Measurements from ENCODE around the gene PRC1. TPM values are rescaled to one million over a fixed set of nuclear protein-coding genes. Genes with fewer than 3 reads are reported as not detected.
"Not testable (repeated sequence)": the region's sequence is repeated elsewhere in the genome, so short reads cannot be mapped to it uniquely, and the experiment has no call there.

PRC1 gene
- total and polyA plus RNA-seq, 7 donors = 1.8 to 44.2 (median 9.6) TPM

DNA sequence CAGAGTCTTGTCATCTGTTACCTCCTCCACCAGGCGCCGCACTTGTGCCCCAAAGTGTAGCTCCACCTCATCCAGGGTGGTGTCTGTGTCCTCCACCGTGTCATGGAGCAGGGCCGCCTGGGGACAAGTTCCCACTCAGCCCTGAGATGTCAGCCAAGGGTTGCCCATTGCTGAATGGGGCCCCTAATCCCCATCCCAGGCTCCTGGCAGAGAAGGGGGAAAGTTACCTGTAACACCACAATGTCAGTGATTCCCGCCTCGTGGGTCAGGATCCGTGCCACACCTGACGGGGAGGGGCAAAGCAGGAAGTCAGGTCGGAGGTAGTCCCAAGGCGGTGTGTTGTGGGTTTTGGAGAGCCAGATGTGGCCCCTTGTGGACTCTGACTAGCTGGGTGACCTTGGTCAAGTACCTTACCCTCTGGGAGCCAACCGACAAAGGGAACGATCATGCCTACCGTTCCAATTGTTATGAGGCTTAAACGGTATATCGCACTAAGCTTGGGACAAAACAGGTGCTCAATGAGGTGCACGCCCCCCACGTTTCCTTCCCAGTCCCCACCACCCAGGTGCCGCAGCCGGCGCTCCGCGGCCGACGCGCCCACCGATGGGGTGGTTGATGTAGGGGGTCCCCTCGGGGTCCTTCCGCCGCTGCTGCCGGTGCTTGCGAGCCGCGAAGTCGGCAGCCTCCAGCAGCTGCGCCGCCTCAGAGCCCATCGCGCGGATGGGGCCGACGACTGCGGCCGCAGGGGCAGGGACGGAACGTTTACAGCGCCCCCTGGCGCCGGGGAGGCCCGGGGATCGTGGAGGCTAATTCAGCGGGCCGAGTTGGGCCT is 62.3 kb downstream of the PRC1 start, which contains the start of gene HDDC3:
Gene HDDC3, minus strand, starts transcription at position 722 of the 832 bp plus-strand sequence. Its CDS starts 9 bp downstream, at position 713.
- Histone ChIP-seq H3K27me3 (no peaks in the 10 kb centered on the region), H3K9me3 (no peaks in the 10 kb centered on the region), H3K27ac (peak within 1 kb of the TSS; percentile 85 to 92 (median 90)), H3K4me3 (peak within 1 kb of the TSS; percentile 67 to 79 (median 74)), H3K36me3 (peaks cover 0 to 5% (median 0%) of the 10 kb centered on the region in 4 donors), H3K4me1 (peaks cover 0 to 56% (median 52%) of the 10 kb centered on the region in 4 donors)
- 0 to 1% methylated on average over 52 of the region's 52 CpGs for WGBS, 2 donors
- DNase-seq = peak; percentile 94
- intact Hi-C loops (cut with DNase I) = loop anchor here (1.0 to 5.0 kb wide), 2 partner anchors 30 to 285 kb away; no protein-coding TSS in a partner anchor
- TF ChIP-seq POLR2A (IDR thresholded peaks at IDR 0.05) (peak; percentile 22 to 28), POLR2AphosphoS5 (IDR thresholded peaks at IDR 0.05) (peak; percentile 55 to 89 (median 77)), CTCF (IDR thresholded peaks at IDR 0.05) (peak in 3 of 4 experiments; percentile 80 to 93 (median 81)), EP300 (IDR thresholded peaks at IDR 0.05) (no peak)

DNA sequence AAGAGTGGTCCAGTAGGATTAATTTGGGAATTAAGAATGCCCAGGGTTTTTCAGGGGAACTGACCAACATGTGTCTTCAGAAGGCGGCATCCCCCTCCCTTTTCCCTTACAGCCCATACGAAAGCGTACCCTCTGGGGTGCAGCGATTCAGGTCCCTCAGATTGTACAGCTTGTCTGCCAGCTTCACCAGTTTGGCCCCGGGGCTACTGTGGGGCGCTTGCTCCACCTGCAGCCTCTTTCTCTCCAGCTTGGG is 62.8 kb downstream of the PRC1 start:
- Histone ChIP-seq H3K36me3 (no peaks in the 10 kb centered on the region), H3K4me1 (peaks cover 0 to 51% (median 48%) of the 10 kb centered on the region in 4 donors), H3K27me3 (no peaks in the 10 kb centered on the region), H3K9me3 (no peaks in the 10 kb centered on the region), H3K27ac (peak overlapping the region; percentile 85 to 92 (median 90)), H3K4me3 (peak overlapping the region in 3 of 4 donors; percentile 67 to 79 (median 73))
- 13 to 26% methylated on average over 6 of the region's 6 CpGs for WGBS, 2 donors
- no peak for DNase-seq
- no peak for TF ChIP-seq POLR2AphosphoS5 (IDR thresholded peaks at IDR 0.05)
- TF ChIP-seq EP300 (IDR thresholded peaks at IDR 0.05) = no peak
- TF ChIP-seq CTCF (IDR thresholded peaks at IDR 0.05) = no peak
- intact Hi-C loops (cut with DNase I) = loop anchor here (5.0 kb wide), 1 partner anchor 284 kb away; no protein-coding TSS in a partner anchor

- Histone ChIP-seq H3K4me1 (peaks cover 0 to 46% (median 43%) of the 10 kb centered on the region in 4 donors), H3K36me3 (no peaks in the 10 kb centered on the region), H3K27me3 (no peaks in the 10 kb centered on the region), H3K4me3 (peak overlapping the region in 3 of 4 donors; percentile 64 to 67 (median 67)), H3K27ac (peak overlapping the region; percentile 85 to 92 (median 90)), H3K9me3 (no peaks in the 10 kb centered on the region)
- 68 to 71% methylated on average over 15 of the region's 15 CpGs for WGBS, 2 donors
- peak; percentile 68 for DNase-seq
- TF ChIP-seq POLR2A (IDR thresholded peaks at IDR 0.05) (no peak), POLR2AphosphoS5 (IDR thresholded peaks at IDR 0.05) (peak in 1 of 4 donors; percentile 40), CTCF (IDR thresholded peaks at IDR 0.05) (no peak), EP300 (IDR thresholded peaks at IDR 0.05) (peak in 1 of 4 donors; percentile 36)
- intact Hi-C loops (cut with DNase I) = loop anchor here (5.0 kb wide), 1 partner anchor 284 kb away; no protein-coding TSS in a partner anchor
Measured at GRCh38 chr15:90930861-90931574, 63.3 kb downstream of the PRC1 start.

DNA sequence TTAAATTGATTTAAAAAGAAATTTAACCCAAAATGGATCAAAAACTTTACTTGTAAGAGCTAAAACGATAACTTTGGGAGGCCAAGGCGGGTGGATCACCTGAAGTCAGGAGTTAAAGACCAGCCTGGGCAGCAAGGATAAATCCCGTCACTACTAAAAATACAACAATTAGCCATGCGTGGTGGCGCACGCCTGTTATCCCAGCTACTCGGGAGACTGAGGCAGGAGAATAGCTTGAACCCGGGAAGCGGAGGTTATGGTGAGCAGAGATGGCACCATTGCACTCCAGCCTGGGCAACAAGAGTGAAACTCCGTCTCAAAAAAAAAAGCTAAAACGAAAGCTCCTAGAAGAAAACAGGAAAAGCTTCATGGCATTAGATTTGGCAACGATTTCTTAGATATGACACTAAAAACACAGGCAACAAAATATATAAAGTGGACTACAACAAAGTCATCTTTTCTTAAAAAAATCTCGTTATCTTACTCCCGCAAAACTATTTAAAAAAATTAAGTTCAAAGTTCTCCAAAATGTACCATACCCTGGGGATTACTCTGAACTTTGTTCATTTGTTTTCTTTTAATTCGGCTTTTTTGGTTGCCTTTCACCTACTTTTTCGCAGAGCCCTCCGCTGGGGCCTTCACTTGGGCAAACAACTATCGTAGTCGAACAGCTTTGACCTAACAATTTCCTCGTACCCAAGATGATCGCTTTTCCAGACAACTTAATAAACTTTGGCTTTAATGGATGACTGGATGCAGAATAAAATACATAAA is 64.9 kb downstream of the PRC1 start:
- Histone ChIP-seq H3K4me1 (peaks cover 0 to 36% (median 32%) of the 10 kb centered on the region in 4 donors), H3K27me3 (no peaks in the 10 kb centered on the region), H3K27ac (peak overlapping the region; percentile 85 to 92 (median 90)), H3K36me3 (no peaks in the 10 kb centered on the region), H3K9me3 (no peaks in the 10 kb centered on the region), H3K4me3 (peak overlapping the region; percentile 64 to 69 (median 66))
- intact Hi-C loops (cut with DNase I) = loop anchor here (5.0 kb wide), 1 partner anchor 282 kb away; no protein-coding TSS in a partner anchor
- TF ChIP-seq CTCF (IDR thresholded peaks at IDR 0.05) (no peak), POLR2AphosphoS5 (IDR thresholded peaks at IDR 0.05) (no peak), EP300 (IDR thresholded peaks at IDR 0.05) (no peak), POLR2A (IDR thresholded peaks at IDR 0.05) (no peak)
- 33 to 48% methylated on average over 21 of the region's 21 CpGs for WGBS, 2 donors
- no peak for DNase-seq

DNA sequence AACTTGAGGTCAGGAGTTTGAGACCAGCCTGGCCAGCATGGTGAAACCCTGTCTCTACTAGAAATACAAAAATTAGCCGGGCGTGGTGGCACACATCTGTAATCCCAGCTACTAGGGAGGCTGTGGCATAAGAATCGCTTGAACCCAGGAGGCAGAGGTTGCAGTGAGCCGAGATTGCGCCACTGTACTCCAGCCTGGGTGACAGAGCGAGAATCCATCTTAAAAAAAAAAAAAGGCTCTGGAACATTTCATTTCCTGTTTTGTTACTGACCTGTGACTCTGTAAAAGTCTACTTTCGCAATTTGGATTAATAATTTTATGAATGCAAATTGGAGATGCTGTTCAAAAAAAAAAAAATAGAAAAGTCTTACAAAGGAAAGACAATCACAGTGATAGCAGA is 66.2 kb downstream of the PRC1 start:
- WGBS, 2 donors = 90 to 91% methylated on average over 7 of the region's 7 CpGs
- H3K27ac ChIP-seq; intact Hi-C loops (cut with DNase I); H3K27me3 ChIP-seq; H3K36me3 ChIP-seq; H3K9me3 ChIP-seq; DNase-seq; H3K4me3 ChIP-seq: not testable (repeated sequence)
- H3K4me1 ChIP-seq = peaks cover 0 to 29% (median 26%) of the 10 kb centered on the region in 4 donors

- H3K36me3 ChIP-seq; intact Hi-C loops (cut with DNase I); H3K4me3 ChIP-seq; H3K9me3 ChIP-seq; H3K27me3 ChIP-seq; H3K27ac ChIP-seq; DNase-seq: not testable (repeated sequence)
- peaks cover 0 to 23% (median 18%) of the 10 kb centered on the region in 4 donors for H3K4me1 ChIP-seq
- WGBS, 2 donors = 93 to 96% methylated on average over 10 of the region's 10 CpGs
Measured at GRCh38 chr15:90926766-90927165, 67.6 kb downstream of the PRC1 start.

Data from sigmoid colon (tissue), 7 donors.